HCT116 (cell line): Measurements from ENCODE around the gene BICDL2. TPM values are rescaled to one million over a fixed set of nuclear protein-coding genes. Genes with fewer than 3 reads are reported as not detected.

Experiments used
- ATAC-seq: fragments of 200-7000 bp; cut with Tn5 transposase; 2 replicates; pipeline ENCODE4 v1.9.1; 2020; ENCODE audit warnings: mild to moderate bottlenecking, moderate library complexity
- BruUV-seq: library from RNA; stranded (reverse); fragments of 400-500 nt; replicated peaks from 2 replicates; lab custom pipeline; 2021; lab: Mats Ljungman, UMichigan
- CTCF ChIA-PET: fragments of 300-600 bp; sonication (Branson Sonifier 250); formaldehyde crosslinking; loops from one replicate; lab custom pipeline; 2021; ENCODE audit warnings: antibody characterized with exemption; lab: Charles Lee
- POLR2A ChIA-PET: fragments of 300-600, 350-600 bp; sonication (Branson Sonifier 250); formaldehyde crosslinking; loops from one replicate; lab custom pipeline; 2021; ENCODE audit warnings: antibody characterized with exemption; lab: Charles Lee
- RAD21 ChIA-PET, 2 experiments: fragments of 300-600 bp; sonication (Branson Sonifier 250); formaldehyde crosslinking; loops; one replicate each; lab custom pipeline; 2023; ENCODE audit warnings: low total read pairs in 2 of 2; ENCODE audit not compliant: uncharacterized antibody in 2 of 2, unreplicated experiment in 2 of 2, low non-redundant PET in 1 of 2; lab: Charles Lee
- DNase-seq: peaks from one replicate; pipeline ENCODE4 v3.0.0-alpha.2; 2010; ENCODE audit warnings: low read depth, low spot score
- H2AFZ ChIP-seq: fragments of 200-600 bp; shearing (Covaris generic), sonication (generic); 2 replicates; pipeline ENCODE4 v1.6.1; 2017; ENCODE audit warnings: low read depth, mixed run types, mixed read lengths, antibody characterized with exemption, low read length; ENCODE audit not compliant: poor library complexity, severe bottlenecking
- H3K27ac ChIP-seq: 2 replicates; pipeline ENCODE4 v1.5.1; 2012; ENCODE audit warnings: low read depth, low read length
- H3K27me3 ChIP-seq: fragments of 200-600 bp; sonication (generic); 2 replicates; pipeline ENCODE4 v1.6.1; 2016; ENCODE audit warnings: mixed run types, low read length, mixed read lengths; ENCODE audit not compliant: insufficient read depth
- H3K36me3 ChIP-seq, 2 experiments: fragments of 200-500 bp in 1 of 2; fragments of 200-600 bp in 1 of 2; sonication (Bioruptor generic) in 1 of 2; sonication (generic) in 1 of 2; 2 replicates each; pipeline versions ENCODE4 v1.5.1 to v1.6.1; 2014 to 2016; ENCODE audit warnings: low read length in 2 of 2, inconsistent platforms in 1 of 2, mixed read lengths in 1 of 2, mixed run types in 1 of 2; ENCODE audit not compliant: insufficient read depth in 2 of 2, control insufficient read depth in 1 of 2
- H3K4me1 ChIP-seq, 2 experiments: fragments of 200-600 bp in 1 of 2; sonication (generic) in 1 of 2; 2 replicates each; pipeline versions ENCODE4 v1.5.1 to v1.6.1; 2012 to 2017; ENCODE audit warnings: low read length in 2 of 2, inconsistent platforms in 1 of 2, mild to moderate bottlenecking in 1 of 2, mixed read lengths in 1 of 2, mixed run types in 1 of 2, moderate library complexity in 1 of 2; ENCODE audit not compliant: insufficient read depth in 2 of 2, control insufficient read depth in 1 of 2
- H3K4me2 ChIP-seq: fragments of 200-600 bp; sonication (generic); 2 replicates; pipeline ENCODE4 v1.6.1; 2017; ENCODE audit warnings: mixed run types, low read length, mixed read lengths
- H3K4me3 ChIP-seq, 2 experiments: fragments of 200-600 bp in 1 of 2; sonication (generic) in 1 of 2; replicated peaks in 1 of 2; 2 replicates each; pipeline ENCODE4 v1.5.1; 2011 to 2016; ENCODE audit warnings: low read length in 2 of 2, control low read depth in 1 of 2, low read depth in 1 of 2, mild to moderate bottlenecking in 1 of 2, mixed read lengths in 1 of 2, mixed run types in 1 of 2
- H3K79me2 ChIP-seq: fragments of 200-600 bp; sonication (generic); 2 replicates; pipeline ENCODE4 v1.6.1; 2017; ENCODE audit warnings: mild to moderate bottlenecking, mixed run types, low read length, moderate library complexity, mixed read lengths; ENCODE audit not compliant: insufficient read depth
- H3K9ac ChIP-seq: fragments of 200-600 bp; sonication (generic); 2 replicates; pipeline ENCODE4 v1.6.1; 2016; ENCODE audit warnings: low read length, mixed read lengths
- H3K9me2 ChIP-seq: fragments of 200-600 bp; sonication (generic), shearing (Covaris generic); 2 replicates; pipeline ENCODE4 v1.6.1; 2017; ENCODE audit warnings: mixed run types, mild to moderate bottlenecking, moderate library complexity; ENCODE audit not compliant: insufficient read depth
- H3K9me3 ChIP-seq, 2 experiments: fragments of 200-500 bp in 1 of 2; fragments of 200-600 bp in 1 of 2; sonication (Bioruptor generic) in 1 of 2; sonication (generic) in 1 of 2; 2 replicates each; pipeline ENCODE4 v1.6.1; 2014 to 2017; ENCODE audit warnings: low read length in 2 of 2, mixed read lengths in 2 of 2, inconsistent platforms in 1 of 2, low read depth in 1 of 2, mild to moderate bottlenecking in 1 of 2, mixed run types in 1 of 2, moderate library complexity in 1 of 2; ENCODE audit not compliant: control insufficient read depth in 1 of 2, insufficient read depth in 1 of 2
- H4K20me1 ChIP-seq: fragments of 200-600 bp; sonication (generic), shearing (Covaris generic); 2 replicates; pipeline ENCODE4 v1.6.1; 2017; ENCODE audit warnings: mixed run types, mild to moderate bottlenecking, moderate library complexity; ENCODE audit not compliant: insufficient read depth
- ATF3 ChIP-seq: IDR thresholded peaks from 2 replicates; pipeline ENCODE4 v1.6.1; 2012
- CEBPB ChIP-seq: IDR thresholded peaks from 2 replicates; pipeline ENCODE4 v1.6.1; 2012; ENCODE audit warnings: low read depth
- CTCF ChIP-seq, 3 experiments: fragments of 200-600 bp in 1 of 3; sonication (generic) in 1 of 3; IDR thresholded peaks in 2 of 3; conservative IDR thresholded peaks in 1 of 3; 2 replicates each; pipeline ENCODE4 v1.5.1; 2012 to 2017; ENCODE audit warnings: low read depth in 2 of 3, low read length in 2 of 3, antibody characterized with exemption in 1 of 3, borderline replicate concordance in 1 of 3, control low read depth in 1 of 3, mild to moderate bottlenecking in 1 of 3, mixed read lengths in 1 of 3, mixed run types in 1 of 3, moderate library complexity in 1 of 3; ENCODE audit not compliant: insufficient read depth in 1 of 3
- EGR1 ChIP-seq: IDR thresholded peaks from 2 replicates; pipeline ENCODE4 v1.6.1; 2012; ENCODE audit warnings: low read depth
- EZH2 ChIP-seq: fragments of 200-600 bp; sonication (generic); IDR thresholded peaks from 2 replicates; pipeline ENCODE4 v1.6.1; 2017; ENCODE audit warnings: antibody characterized with exemption, mixed run types
- FOSL1 ChIP-seq: IDR thresholded peaks from 2 replicates; pipeline ENCODE4 v1.6.1; 2012; ENCODE audit warnings: low read depth
- MAX ChIP-seq: IDR thresholded peaks from 2 replicates; pipeline ENCODE4 v1.6.1; 2012
- SRF ChIP-seq: IDR thresholded peaks from 2 replicates; pipeline ENCODE4 v1.6.1; 2012; ENCODE audit warnings: low read depth
- YY1 ChIP-seq: IDR thresholded peaks from 2 replicates; pipeline ENCODE4 v1.6.1; 2011; ENCODE audit warnings: low read length, low read depth, moderate library complexity, mild to moderate bottlenecking; ENCODE audit not compliant: insufficient replicate concordance; ENCODE audit errors: extremely low read depth
- ZBTB33 ChIP-seq: IDR thresholded peaks from 2 replicates; pipeline ENCODE4 v1.6.1; 2011; ENCODE audit warnings: mild to moderate bottlenecking, low read length, moderate library complexity; ENCODE audit not compliant: insufficient replicate concordance; ENCODE audit errors: extremely low read depth
- ZNF274 ChIP-seq: fragments of 200-500 bp; sonication (Bioruptor generic); IDR thresholded peaks from 2 replicates; pipeline ENCODE4 v1.6.1; 2014; ENCODE audit warnings: mild to moderate bottlenecking, low read depth, low read length, inconsistent platforms
- intact Hi-C: fragments of 100-400 bp; cut with micrococcal nuclease; formaldehyde crosslinking; loops from 2 replicates; pipeline ENCODE4 v1.10.0; 2022
- total RNA-seq: library from RNA; stranded (reverse); gene quantifications from one replicate; pipeline ENCODE4 v1.2.1, GENCODE V29; 2021; ENCODE audit not compliant: unreplicated experiment

The BICDL2 gene
- total RNA-seq, 1 experiment from 2014 or later, result 21.3 TPM

- intact Hi-C loops, result no loop called here
- CTCF ChIA-PET, result interaction anchor here (1.1 kb wide), 1 partner anchor 46 kb away, joined by 3 read pairs; no protein-coding TSS in a partner anchor
These were observed 51.3 kb downstream of the BICDL2 start for GRCh38 chr16:2985462-2985861.

More at GRCh38 chr16:2985462-2985861, 51.3 kb downstream of the BICDL2 start:
- Histone ChIP-seq H3K4me3 (no peak overlapping the region), H3K4me1 (peaks cover 21 to 46% of the 10 kb centered on the region in 2 experiments), H3K27me3 (no peaks in the 10 kb centered on the region), H3K9me2 (no peaks in the 10 kb centered on the region), H4K20me1 (no peaks in the 10 kb centered on the region), H3K27ac (no peak overlapping the region), H3K79me2 (no peaks in the 10 kb centered on the region; the same call in 1 of the 2 replicates), H3K9ac (no peak overlapping the region), H3K9me3 (no peaks in the 10 kb centered on the region), H3K4me2 (no peak overlapping the region), H3K36me3 (no peaks in the 10 kb centered on the region), H2AFZ (no peak overlapping the region)
- DNase-seq (no peak), ATAC-seq (no peak)
- no TSS peak for BruUV-seq
- ChIA-PET POLR2A (interaction anchor here (1.5 kb wide), 1 partner anchor 35 kb away, joined by 3 read pairs; the partner anchor contains the start of gene TNFRSF12A), RAD21 (no interaction called here)
- TF ChIP-seq ATF3 (no peak), FOSL1 (no peak), EGR1 (no peak), SRF (no peak), ZBTB33 (no peak), EZH2 (no peak), MAX (no peak), YY1 (no peak), ZNF274 (no peak), CEBPB (no peak), CTCF (IDR thresholded peaks at IDR 0.05 in 2 of 3, conservative IDR thresholded peaks at IDR 0.05 in 1 of 3; ENCODE audit: borderline replicate concordance in 1 of 3, insufficient read depth in 1 of 3, low read depth in 2 of 3, low read length in 2 of 3) (no peak)
